Tibial nerve (tissue), 4 donors: ENCODE data around the gene BICRA.
"Not testable (repeated sequence)": the region's sequence is repeated elsewhere in the genome, so short reads cannot be mapped to it uniquely, and the experiment has no call there.

Experiments
- EP300 ChIP-seq, 2 donors: sonication (generic); formaldehyde crosslinking; IDR thresholded peaks; one replicate each; pipeline ENCODE4 v1.6.1; 2017; ENCODE audit warnings: antibody characterized with exemption in 2 of 2, mild to moderate bottlenecking in 1 of 2
- POLR2A ChIP-seq, 2 donors: fragments of 450-650 bp; IDR thresholded peaks; one replicate each; pipeline ENCODE4 v1.6.1; 2017; ENCODE audit warnings: antibody characterized with exemption in 2 of 2, mild to moderate bottlenecking in 2 of 2, moderate library complexity in 2 of 2
- TF ChIP-seq, protein P1 (sequence below), 5 experiments: fragments of 200-600 bp in 3 of 5; fragments of 450-650 bp in 2 of 5; sonication (generic) in 3 of 5; IDR thresholded peaks; one replicate each; pipeline ENCODE4 v1.5.1; 2016 to 2019; ENCODE audit warnings: antibody characterized with exemption in 5 of 5, mild to moderate bottlenecking in 3 of 5, moderate library complexity in 2 of 5

- TF ChIP-seq, protein P1, sequence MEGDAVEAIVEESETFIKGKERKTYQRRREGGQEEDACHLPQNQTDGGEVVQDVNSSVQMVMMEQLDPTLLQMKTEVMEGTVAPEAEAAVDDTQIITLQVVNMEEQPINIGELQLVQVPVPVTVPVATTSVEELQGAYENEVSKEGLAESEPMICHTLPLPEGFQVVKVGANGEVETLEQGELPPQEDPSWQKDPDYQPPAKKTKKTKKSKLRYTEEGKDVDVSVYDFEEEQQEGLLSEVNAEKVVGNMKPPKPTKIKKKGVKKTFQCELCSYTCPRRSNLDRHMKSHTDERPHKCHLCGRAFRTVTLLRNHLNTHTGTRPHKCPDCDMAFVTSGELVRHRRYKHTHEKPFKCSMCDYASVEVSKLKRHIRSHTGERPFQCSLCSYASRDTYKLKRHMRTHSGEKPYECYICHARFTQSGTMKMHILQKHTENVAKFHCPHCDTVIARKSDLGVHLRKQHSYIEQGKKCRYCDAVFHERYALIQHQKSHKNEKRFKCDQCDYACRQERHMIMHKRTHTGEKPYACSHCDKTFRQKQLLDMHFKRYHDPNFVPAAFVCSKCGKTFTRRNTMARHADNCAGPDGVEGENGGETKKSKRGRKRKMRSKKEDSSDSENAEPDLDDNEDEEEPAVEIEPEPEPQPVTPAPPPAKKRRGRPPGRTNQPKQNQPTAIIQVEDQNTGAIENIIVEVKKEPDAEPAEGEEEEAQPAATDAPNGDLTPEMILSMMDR (IDR thresholded peaks at IDR 0.05) = not testable (repeated sequence)
- not testable (repeated sequence) for TF ChIP-seq POLR2A, EP300 (IDR thresholded peaks at IDR 0.05)
Measured at GRCh38 chr19:47746129-47746528, 137.2 kb downstream of the BICRA start.
